AG08396 (cell line): ENCODE results near the gene SLC5A2.
"Not testable (repeated sequence)": the region's sequence is repeated elsewhere in the genome, so short reads cannot be mapped to it uniquely, and the experiment has no call there.

Experiments
- DNase-seq: peaks from one replicate; pipeline ENCODE4 v3.0.0; 2012; ENCODE audit warnings: low spot score, mixed read lengths

SLC5A2 gene

GRCh38 chr16:31496670-31497069 lies 13.7 kb downstream of the SLC5A2 start:
- no peak for DNase-seq

GRCh38 chr16:31498493-31498892 lies 15.6 kb downstream of the SLC5A2 start:
- DNase-seq, result no peak

GRCh38 chr16:31499928-31500327 lies 17.0 kb downstream of the SLC5A2 start:
- no peak for DNase-seq

DNA sequence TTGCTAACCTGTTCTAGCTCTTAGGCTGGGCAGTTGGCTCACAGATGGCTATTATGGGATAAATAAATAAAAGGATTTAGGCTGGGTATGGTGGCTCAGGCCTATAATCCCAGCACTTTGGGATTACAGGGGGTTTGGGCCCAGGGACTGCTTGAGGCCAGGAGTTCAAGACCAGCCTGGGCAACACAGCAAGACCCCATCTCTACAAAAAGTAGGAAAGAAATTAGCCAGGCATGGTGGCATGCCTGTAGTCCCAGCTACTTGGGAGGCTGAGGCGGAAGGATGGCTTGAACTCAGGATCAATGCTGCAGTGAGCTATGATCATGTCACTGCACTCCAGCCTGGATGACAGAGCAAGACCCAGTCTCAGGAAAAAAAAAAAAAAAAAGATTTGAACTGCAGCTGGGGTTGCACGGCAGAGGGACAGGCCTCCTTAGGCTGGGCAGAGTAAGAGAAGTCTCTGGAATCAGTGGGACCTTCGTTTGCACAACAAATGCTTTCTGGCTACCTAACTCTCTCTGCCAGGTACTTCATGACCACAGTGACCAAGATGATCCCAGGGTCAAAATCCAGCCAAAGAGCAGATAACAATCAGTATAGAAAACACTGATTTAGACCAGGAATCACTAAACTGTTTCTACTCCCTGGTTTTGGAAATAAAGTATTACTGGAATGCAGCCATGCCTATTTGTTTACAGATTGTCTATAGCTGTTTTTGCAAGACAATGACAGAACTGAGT lies 18.5 kb downstream of the SLC5A2 start:
- no peak for DNase-seq

GRCh38 chr16:31501966-31502348 lies 19.0 kb downstream of the SLC5A2 start:
- DNase-seq, result no peak

DNA sequence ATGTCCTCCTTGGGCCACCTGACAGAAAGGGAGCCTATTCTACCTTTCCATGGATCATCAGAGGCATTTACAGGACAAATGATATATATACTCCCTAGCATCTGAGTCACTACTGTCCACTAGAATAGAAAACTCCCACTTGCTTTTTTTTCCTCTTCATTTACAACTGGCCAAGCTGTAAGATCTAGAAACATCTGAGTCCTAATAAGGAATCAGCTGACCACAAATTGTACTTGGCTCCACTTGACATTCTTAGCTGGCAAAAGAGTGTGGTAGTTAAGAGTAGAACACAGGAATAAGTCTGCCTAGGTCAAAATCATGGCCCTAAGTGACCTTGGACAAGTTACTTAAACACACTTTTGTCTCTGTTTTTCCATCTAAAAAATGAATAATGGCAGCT lies 20.1 kb downstream of the SLC5A2 start:
- DNase-seq, result no peak

GRCh38 chr16:31503555-31503954 lies 20.6 kb downstream of the SLC5A2 start:
- DNase-seq, result not testable (repeated sequence)

GRCh38 chr16:31504159-31504558 lies 21.2 kb downstream of the SLC5A2 start:
- no peak for DNase-seq

- no peak for DNase-seq
Measured at GRCh38 chr16:31505483-31505882, 22.6 kb downstream of the SLC5A2 start.

GRCh38 chr16:31507617-31507928 lies 24.6 kb downstream of the SLC5A2 start:
- DNase-seq, result no peak

- peak; percentile 88 for DNase-seq
Measured at GRCh38 chr16:31507929-31508705, 25.2 kb downstream of the SLC5A2 start, which contains the start of gene RUSF1. RUSF1 (minus strand) TSS chr16:31508391; CDS start chr16:31508373, 18 bp downstream.

GRCh38 chr16:31508706-31509195 lies 25.8 kb downstream of the SLC5A2 start:
- DNase-seq, result peak; percentile 39

DNA sequence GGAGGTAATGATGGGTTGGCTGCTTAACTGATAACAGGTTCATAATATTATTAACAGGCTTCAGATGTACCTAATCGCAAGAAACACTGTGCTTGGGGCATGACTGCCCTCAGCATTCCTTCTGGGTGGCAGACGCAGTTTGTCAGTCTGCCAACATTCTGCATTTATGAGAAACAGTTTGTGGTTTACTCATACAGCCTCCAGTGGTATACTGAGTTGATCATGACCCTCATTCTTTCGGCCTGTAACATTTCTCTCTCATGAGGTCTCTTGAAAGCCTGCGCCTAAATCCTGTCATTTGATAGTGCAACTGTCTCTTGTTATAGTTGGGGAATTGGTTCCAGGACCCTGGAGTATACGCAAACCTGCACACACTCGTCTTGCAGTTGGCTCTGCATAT lies 30.2 kb downstream of the SLC5A2 start:
- DNase-seq, result peak; percentile 44

GRCh38 chr16:31513884-31514283 lies 31.0 kb downstream of the SLC5A2 start:
- no peak for DNase-seq

DNA sequence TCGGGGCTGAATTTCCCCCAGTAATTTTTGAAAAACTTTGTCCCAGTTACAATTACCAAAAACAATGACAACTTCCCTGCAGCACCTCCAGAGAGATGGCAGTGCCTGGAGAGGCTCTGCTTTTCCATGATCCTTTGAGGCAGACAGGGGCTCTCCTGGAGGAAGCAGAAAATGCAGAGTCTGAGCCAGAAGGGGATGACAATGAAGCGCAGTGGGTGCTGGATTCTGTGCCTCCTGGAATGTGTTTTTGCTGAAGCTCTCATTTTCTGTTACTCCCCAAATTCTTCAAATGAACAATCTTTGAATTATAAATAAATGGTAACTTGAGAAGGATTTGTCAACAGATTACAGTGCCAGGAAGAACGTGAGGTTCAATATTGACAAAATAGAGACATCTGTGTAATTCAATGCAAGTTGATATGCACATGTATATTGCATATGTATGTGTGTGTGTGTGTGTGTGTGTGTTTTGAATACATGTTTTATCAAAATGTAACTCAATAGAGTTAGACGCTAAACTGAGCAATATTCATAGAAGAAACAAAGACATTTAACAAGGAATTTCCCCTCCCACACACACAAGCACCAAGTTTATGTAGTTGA lies 35.0 kb downstream of the SLC5A2 start:
- DNase-seq, result no peak

- DNase-seq, result no peak
Measured at GRCh38 chr16:31519759-31520431, 37.0 kb downstream of the SLC5A2 start.

- no peak for DNase-seq
Measured at GRCh38 chr16:31521368-31521767, 38.4 kb downstream of the SLC5A2 start.

DNA sequence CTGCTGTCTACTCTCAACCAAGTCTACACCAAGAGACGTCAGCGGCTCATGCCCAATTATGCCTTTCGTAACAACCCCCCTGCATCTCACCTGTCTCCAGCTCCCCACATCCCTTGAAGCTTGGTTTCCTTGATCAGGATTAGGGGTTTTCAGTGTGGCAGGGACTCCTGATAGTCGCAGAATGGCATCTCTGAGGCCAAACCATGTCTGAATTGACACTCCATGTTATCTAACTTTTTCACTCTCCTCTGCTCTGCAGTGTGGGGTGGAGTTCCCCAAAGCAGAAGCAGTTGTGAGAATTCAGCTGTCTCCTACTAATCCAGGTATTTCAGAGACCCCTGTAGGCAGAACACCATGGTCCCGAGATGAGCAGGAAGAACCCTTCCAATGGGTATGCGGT lies 39.1 kb downstream of the SLC5A2 start:
- no peak for DNase-seq

DNA sequence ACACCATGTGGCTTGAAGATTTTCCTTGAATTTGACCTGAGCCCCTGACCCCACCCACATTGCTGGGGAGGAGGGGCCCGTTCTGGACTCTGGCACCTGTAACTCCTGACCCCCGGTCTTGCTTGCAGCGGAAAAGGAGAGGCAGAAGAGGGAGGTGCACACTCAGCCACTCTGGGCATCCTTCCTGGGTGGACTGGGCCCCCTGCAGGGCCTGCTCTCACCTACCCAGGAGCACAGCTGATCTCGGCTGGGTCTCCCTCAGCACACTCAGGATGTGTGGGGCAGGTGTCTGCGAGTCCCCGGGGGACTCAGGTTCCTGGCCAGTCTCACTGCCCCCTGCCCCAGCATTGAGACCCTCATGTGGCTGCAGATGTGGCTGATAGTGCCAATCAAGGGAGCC lies 40.8 kb downstream of the SLC5A2 start:
- not testable (repeated sequence) for DNase-seq

GRCh38 chr16:31525113-31525512 lies 42.2 kb downstream of the SLC5A2 start:
- DNase-seq, result no peak

GRCh38 chr16:31527734-31528274 lies 44.9 kb downstream of the SLC5A2 start, which contains the start of gene AHSP:
AHSP (plus strand) TSS chr16:31527900; CDS start chr16:31528140, 240 bp downstream.
- DNase-seq, result no peak

DNA sequence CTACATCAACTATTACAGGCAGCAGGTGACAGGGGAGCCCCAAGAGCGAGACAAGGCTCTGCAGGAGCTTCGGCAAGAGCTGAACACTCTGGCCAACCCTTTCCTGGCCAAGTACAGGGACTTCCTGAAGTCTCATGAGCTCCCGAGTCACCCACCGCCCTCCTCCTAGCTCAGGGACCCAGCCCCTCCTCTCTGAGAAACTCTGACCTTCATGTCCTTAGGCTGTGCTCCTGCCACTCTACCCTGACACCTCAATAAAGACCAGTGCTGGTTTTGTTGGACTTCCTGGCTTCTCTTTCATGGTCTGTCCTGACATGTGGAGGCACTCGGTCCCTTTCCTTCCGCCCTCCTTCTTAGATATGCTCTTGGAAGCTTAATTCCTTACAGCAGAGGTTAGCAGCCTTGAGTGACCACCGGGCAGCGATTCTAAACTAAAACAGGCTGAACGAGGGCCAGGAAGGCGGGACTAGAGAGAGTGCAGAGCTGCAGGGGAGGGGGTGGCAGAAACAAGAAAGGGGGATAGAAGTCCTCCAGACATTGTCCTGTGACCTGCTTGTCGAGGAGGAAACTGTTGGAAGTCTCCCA lies 45.7 kb downstream of the SLC5A2 start:
- DNase-seq, result no peak
